GM12801 (cell line): ENCODE results near the gene TRRAP.

Experiments used
- CTCF ChIP-seq: IDR thresholded peaks from one replicate; pipeline ENCODE4 v1.5.1; 2011; ENCODE audit warnings: control low read depth; ENCODE audit not compliant: insufficient read length; ENCODE audit errors: extremely low read depth

TRRAP gene

DNA sequence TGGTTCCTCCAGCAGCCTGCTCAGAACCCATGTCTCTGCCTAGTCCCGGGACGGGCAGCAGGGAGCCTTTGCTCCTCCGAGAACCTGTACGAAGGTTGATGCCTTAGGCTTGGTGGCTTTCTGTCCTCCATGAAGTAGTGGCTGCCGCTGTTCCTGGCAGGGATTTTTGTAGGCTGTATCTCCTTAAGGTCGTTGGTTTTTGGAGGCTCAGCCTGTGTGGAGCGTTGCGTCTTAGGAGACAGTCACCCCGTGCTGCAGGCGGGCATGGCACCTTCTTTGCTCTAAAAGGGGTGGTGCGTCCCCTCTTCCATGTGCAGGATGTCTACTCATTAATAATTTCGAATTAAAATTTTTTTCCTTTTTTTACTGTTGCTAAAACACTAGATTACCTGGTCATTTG lies 92.5 kb downstream of the TRRAP start:
- no peak for TF ChIP-seq CTCF

- no peak for TF ChIP-seq CTCF
These were observed 95.9 kb downstream of the TRRAP start for GRCh38 chr7:98974205-98974604.

GRCh38 chr7:98974906-98975816 lies 96.8 kb downstream of the TRRAP start:
- no peak for TF ChIP-seq CTCF

- TF ChIP-seq CTCF: no peak
These were observed 98.3 kb downstream of the TRRAP start for GRCh38 chr7:98976396-98977185.

DNA sequence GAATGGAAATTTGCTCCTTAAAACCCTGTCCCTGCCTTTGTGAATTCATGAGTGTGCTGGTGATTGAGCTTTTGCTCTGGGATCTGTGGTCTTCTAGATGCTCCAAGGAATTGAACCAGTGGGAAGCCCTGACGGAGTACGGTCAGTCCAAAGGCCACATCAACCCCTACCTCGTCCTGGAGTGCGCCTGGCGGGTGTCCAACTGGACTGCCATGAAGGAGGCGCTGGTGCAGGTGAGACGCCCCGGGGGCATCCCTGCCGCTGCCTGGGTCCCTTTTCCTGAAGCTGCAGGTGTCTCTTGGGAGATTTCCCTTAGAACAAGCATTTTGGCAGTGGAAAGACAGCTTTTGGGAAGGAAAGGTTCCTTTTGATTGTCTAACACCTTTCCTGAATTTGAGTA lies 100.3 kb downstream of the TRRAP start:
- TF ChIP-seq CTCF: no peak

- TF ChIP-seq CTCF: no peak
These were observed 103.4 kb downstream of the TRRAP start for GRCh38 chr7:98981701-98982100.

DNA sequence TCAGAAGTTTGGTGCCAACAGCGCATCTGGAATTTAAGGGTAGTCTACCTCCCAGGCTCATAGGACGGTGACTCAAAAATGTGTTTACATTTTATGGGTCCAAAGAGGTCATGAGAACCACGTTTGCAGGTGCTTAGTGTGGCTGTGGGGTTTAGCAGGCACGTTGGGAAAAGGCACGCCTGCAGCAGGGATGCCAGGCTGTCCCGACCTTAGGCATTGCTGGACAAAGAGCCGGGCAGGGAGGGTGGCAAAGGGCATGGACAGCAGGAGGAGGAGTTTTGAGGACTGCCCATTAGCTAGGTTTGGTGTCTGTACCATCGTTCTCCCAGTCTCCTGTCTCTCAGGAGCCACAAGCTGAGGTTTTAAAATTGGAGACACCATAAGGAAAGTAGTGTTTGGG lies 104.4 kb downstream of the TRRAP start:
- TF ChIP-seq CTCF: no peak
